SIG-M5 (cell line): Measurements from ENCODE around the gene IL12RB2.

Source experiments
- DNase-seq: peaks from one replicate; lab custom pipeline; 2025; lab: John Stamatoyannopoulos, UW

Gene IL12RB2

DNA sequence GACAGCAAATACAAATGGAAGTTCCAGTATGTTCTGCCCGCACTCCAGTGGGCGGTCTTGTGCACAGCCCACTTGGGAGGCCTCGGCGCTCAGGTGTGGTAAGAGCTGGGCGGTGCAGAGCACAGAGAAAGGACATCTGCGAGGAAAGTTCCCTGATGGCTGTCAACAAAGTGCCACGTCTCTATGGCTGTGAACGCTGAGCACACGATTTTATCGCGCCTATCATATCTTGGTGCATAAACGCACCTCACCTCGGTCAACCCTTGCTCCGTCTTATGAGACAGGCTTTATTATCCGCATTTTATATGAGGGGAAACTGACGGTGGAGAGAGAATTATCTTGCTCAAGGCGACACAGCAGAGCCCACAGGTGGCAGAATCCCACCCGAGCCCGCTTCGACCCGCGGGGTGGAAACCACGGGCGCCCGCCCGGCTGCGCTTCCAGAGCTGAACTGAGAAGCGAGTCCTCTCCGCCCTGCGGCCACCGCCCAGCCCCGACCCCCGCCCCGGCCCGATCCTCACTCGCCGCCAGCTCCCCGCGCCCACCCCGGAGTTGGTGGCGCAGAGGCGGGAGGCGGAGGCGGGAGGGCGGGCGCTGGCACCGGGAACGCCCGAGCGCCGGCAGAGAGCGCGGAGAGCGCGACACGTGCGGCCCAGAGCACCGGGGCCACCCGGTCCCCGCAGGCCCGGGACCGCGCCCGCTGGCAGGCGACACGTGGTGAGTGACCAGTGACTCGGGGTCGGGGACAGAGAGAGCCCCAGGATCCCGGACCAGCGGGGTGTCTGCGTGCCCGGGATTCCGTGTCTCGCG lies at the start of gene IL12RB2:
IL12RB2 (plus strand) TSS at position 623 of the 810 bp plus-strand sequence. CDS start 12,496 bp downstream, outside the sequence.
- DNase-seq = no peak

DNA sequence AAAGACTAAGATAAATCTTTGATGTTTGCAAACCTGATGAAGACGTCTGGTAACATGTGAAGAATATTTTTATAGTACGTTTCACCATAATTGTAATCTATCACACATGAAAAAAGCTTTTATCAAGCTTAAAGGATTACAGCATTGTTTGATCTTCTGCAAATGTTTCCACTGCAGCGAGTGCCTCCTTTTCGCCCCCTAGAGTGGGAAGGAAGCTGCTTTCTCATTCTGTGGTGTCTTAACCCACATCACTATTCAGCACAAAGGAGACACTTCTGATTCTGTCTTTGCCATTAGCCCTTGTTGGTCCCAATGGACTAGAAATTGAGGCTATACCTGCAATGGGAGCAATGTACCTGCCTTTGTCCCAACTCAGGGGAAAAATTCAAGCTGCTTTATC lies 46.0 kb upstream of the IL12RB2 start:
- DNase-seq = no peak

- no peak for DNase-seq
Measured at GRCh38 chr1:67262735-67263134, 44.9 kb upstream of the IL12RB2 start.

- no peak for DNase-seq
Measured at GRCh38 chr1:67264152-67264551, 43.5 kb upstream of the IL12RB2 start.

DNA sequence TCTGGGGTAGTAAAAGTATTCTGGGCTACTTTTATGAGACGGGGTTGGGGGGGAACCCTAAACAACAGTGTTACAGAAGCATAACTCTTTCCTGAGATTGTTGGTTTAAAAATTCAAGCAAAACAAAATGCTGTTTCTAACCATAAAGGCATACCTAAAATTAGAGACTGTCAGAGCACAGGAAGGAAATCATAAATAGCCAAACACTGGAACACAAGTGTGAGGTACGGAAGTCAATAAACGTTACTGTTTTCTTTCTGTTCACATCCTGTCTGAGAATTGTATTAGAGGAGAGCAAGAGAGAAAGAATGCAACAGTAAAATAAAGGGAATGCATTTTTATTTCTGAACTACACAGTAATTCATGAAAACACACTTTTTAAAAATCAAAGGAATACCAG lies 42.8 kb upstream of the IL12RB2 start:
- no peak for DNase-seq

- no peak for DNase-seq
Measured at GRCh38 chr1:67269061-67269460, 38.6 kb upstream of the IL12RB2 start.

DNA sequence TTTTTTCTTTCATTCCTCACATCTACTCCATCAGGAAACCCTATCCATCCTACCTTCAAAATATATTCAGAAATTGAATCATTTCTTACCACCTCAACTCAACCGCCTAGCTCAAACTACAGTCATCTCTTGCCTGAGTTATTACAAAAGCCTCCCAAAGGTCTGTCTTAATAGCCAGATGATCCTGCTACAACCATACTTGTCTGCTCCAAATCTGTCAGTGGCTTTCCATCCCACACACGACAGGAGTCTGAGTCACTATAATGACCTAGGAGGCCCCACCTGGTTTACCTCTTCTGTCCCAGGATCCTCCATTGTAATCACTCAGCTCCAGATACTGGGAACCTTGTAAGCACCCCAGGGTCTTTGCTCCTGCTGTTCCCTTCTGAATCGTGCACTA lies 37.1 kb upstream of the IL12RB2 start:
- DNase-seq = no peak

GRCh38 chr1:67273591-67273990 lies 34.1 kb upstream of the IL12RB2 start:
- DNase-seq = no peak

DNA sequence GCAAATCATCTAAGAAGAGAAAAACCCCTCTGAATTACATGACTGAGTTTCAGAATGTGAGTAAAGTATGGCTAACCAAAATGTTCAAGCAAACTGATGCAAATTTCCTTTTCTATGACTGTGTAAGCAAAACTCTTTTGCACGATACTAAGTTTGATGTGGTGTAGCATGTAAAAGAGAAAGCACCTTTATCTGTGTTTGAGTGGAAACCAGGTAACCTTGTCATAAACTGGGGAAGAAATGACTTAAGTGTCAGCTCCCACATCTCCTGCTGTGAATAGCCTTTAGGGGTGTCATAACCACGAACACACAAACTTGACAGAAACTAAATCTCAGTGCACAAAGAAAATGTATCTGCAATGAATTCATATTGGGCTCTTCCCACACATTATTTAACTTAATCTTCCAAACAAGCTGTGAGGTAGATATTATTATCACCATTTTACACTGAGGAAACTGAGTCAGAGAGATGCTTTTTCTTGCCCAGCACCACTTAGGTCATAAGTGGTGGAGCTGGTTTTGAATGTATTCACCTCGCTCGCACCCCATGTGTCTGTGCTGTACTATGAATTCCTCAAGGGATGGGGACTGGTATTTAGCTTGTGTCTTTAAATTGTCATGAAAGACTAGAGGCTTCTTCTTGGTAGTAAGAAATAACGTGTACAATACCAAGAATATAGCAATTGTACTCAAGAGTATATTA lies 32.9 kb upstream of the IL12RB2 start:
- no peak for DNase-seq

DNA sequence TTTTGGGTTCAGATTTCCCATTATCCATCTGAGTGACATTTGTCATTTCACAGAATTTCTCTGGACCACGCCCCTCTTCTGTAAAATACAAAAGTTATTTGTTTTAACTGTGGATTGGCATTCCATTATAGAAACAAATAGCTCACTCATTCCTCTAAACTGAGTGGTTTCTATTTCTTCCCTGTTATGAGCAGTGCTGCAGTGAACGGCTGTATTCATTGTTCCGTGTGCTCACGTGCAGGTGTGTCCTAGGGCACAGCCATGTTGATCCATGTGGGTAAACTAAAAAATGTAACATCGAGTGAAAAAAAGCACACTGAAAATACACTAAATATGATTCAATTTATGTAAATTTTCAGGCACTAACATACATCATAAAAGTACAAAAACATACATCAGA lies 27.0 kb upstream of the IL12RB2 start:
- no peak for DNase-seq

DNA sequence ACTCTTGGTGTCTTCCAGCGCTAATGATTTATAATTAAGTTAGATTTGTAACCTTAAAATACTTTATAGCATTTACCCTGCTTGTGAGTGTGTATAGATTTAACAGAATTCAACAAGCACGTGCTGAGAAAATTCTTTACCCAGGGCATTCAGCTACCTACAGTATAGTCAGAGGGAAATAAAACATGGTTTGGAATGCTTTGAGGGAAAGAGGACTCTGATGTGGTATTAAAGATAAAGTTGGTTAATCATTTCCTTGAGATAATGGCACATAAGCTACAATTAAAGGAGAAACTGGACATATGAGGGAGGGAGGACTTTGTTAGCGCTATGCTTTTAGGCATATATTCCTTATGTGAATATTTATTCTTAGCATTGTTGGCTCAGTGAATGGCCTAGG lies 26.4 kb upstream of the IL12RB2 start:
- no peak for DNase-seq

DNA sequence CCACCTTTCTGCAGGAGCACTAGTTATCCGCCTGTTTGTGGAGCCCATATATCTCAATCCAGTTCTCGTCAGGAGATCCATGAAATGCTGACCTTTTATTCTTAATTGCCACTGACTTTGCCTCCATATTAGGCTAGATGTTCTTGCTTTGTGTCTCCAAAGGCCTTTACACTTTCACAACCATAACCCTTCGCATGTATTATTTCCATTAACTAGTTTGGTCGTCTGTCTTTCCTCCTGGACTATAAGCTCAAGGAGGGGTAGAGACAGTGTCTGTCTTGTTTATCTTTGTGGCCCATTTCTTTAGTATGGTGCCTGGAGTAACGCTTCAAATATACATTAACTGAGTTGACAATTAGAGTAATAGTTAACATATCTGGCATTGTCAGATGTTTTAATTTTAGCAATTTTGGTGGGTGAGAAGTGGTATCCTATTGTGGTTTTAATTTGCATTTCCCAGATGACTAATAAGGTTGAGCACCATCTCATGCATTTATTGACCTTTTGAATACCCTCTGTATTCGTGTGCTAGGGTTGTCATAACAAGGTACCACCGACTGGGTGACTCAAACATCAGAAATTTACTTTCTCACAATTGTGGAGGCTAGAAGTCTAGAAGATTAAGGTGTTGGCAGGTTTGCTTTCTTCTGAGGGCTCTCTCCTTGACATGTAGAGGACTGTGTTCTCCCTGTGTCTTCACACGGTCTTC lies 21.7 kb upstream of the IL12RB2 start:
- no peak for DNase-seq

DNA sequence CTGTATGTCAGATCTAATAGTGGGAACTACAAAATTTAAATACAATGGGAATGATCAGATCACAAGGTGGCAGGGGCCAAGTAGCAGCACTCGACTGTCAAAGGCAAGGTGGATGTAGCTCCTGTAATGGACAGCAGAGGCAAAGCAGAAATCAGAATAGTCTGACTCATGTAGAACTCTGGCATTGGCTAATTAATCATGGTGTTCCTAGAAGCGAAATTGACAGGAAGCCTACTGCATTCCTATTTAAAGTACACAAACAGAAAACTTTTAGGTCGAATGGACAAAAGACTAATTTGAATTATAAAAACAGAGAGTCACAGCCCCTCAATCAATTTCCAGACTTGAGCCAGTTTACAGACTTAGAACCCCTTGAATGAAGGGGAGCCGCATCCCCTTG lies 17.4 kb upstream of the IL12RB2 start:
- no peak for DNase-seq

DNA sequence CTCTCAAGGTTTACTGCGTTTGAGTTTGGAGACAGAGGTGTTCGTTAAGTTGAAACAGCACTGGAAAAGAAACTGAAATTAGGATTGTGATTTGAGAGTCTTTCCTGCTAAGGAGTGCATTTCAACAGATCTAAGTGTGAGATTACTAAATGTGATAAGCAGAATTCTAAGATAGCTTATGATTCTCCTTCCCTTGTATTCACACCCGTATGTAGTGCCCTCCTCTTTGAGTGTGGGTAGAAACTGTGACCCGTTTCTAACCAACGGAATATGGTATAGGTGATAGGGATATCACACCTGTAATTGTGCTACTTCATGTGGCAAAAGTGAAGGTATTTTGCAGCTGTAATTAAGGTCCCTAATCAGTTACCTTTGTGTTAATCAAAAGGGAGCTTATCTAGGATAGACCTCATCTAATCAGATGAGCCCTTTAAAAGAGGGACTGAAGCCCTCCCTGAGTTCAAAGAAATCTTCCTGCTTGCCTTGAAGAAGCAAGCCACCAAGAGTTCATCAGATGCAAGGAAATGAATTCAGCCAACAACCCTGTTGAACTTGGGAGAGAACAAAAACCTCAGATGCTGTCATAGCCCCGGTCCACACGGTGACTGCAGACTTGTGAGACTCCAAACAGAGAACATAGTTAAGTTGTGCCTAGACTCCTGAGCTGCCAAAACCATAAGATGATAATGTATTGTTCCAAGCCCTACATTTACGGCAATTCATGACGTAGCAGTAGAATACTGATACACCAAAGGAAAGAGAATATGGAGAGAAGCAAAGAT lies 12.6 kb upstream of the IL12RB2 start:
- no peak for DNase-seq

DNA sequence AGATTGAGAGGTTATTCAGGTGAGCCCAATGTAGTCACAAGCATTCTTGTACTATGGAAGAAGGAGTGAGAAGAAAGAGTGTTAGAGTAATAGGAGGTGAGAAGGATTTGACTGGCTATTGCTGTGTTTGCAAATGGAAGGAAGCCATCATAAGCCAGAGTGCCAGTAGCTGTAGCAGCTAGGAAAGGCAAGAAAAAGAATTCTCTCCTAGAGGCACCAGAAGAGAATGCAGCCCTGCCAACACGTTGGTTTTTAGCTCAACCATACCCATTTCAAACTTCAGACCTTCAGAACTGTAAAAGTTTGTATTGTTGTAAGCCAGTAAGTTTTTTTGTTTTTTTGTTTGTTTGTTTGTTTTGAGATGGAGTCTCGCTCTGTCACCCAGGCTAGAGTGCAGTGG lies 8.9 kb upstream of the IL12RB2 start:
- DNase-seq = no peak

GRCh38 chr1:67299296-67299695 lies 8.4 kb upstream of the IL12RB2 start:
- DNase-seq = no peak

GRCh38 chr1:67300561-67300960 lies 7.1 kb upstream of the IL12RB2 start:
- no peak for DNase-seq

DNA sequence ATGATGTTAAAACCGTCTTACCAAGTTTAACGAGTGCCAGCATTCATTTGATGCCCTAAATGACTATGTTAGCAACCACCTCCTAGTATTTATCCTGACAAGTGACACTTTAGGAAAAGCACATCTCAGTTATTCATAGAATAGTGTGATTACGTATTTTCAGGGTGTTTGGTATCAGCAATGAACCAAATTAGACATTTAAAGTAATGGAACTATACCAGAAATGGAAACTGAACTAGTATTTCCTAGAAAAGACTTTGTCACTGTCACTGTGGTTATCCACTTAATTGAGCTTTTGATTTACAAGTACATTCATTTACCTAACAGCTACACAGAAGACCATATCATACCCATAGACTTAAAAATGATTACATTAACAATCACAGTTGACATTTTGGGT lies 3.6 kb upstream of the IL12RB2 start:
- DNase-seq = no peak

- no peak for DNase-seq
Measured at GRCh38 chr1:67306547-67306946, 1.1 kb upstream of the IL12RB2 start.

DNA sequence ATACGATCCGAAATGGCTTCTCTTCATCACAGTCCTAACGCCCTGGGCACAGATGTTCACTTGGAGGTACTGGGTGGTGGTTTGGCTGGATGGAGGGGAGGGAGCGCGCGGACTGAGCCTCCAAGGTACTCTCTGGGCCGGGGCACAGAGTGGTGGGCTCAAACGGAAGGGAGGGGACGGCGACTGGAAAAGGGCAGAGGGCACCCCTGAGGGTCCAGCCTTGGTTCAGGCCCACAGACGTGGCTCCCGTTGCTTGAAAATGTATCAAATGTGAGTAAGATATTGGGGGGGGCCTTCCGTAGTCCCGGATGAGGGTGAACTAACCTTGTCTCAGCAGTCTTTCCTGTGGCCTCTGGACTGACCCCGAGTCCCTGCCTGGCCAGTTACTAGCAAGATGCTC lies 463 bp downstream of the IL12RB2 start:
- no peak for DNase-seq

DNA sequence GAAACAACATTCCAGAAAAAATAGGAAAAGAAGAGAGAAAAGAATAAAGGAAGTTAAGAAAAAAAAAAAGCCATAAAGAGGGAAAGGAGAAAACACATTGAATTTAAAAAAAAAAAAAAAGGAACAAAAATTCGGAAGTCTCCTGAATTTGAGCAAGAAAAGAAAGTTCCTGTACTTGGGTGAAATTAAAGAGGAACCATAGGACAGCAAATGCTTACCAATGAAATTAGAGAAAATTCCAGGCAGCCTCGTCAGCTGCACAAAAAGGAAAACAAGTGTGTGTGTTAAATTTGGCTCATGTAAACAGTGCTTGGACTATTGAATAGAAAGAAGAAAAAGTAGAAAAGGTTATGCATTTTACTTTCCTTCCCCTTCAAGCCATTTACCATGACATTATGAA lies 4.9 kb downstream of the IL12RB2 start:
- DNase-seq = no peak
